ENCODE results near the gene CHST11.

The CHST11 gene

DNA sequence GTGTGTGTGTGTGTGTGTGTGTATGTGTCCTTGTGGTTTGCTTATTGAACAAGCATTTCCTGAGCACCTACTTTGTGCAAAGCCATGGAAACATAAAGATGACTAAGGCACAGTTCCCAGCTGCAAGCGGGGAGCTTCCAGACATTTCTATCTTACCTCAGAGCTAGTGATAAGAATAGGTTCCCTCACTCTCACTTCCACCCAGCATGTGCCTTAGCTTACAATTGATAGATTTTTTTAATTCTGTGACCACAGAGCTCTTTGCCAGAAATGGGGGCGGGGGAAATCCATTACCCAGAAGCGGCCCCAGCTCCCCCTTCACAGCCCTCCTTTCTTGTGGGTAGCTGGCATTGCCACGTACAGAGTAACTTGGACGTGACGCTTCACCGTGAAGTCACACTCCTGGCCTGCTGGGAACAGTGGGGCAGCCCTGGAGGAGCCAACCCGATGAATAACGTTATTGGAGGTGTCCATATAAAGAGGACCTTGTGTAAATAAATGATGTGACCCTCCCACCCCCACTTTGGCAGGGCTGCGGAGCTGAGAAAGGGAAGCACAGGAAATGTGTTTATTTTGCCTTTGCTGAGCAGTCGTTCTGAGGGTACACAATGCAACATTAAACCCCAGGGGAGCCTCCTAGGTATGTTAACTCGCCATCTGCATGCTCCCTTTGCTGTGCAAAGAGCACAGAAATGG is 238.9 kb downstream of the CHST11 start:
- Histone ChIP-seq H3K4me1 (ENCODE audit: control insufficient read depth in 2 of 2, insufficient read depth in 2 of 2, low read length in 2 of 2) (peaks cover 0 to 6% of the 10 kb centered on the region in 2 donors), H3K9ac (ENCODE audit: low read depth in 1 of 2, low read length in 2 of 2) (no peak overlapping the region), H3K36me3 (ENCODE audit: control insufficient read depth in 2 of 2, insufficient read depth in 2 of 2, low read length in 2 of 2) (no peaks in the 10 kb centered on the region), H3K27me3 (ENCODE audit: control insufficient read depth in 2 of 2, insufficient read depth in 2 of 2, low read length in 2 of 2) (no peaks in the 10 kb centered on the region), H3K27ac (ENCODE audit: low read depth in 2 of 2, low read length in 2 of 2) (no peak overlapping the region), H3K4me3 (ENCODE audit: low read length in 2 of 2) (no peak overlapping the region), H3K9me3 (ENCODE audit: control insufficient read depth in 2 of 2, low read length in 2 of 2) (no peaks in the 10 kb centered on the region)

DNA sequence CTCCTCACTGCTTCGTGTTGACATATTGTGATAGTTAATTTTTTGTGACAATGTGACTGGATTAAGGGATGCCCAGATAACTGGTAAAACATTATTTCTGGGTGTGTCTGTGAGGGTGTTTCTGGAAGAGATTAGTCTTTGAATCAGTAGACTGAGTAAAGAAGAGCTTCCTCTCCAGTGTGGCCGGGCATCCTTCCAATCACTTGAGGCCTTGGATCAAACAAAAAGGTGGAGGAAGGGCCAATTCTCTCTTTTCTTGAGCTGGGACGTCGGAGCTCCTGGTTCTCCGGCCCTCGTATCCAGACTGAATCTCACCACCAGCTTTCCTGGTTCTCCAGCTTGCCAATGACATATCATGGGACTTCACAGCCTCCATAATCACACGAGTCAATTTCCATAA is 240.4 kb downstream of the CHST11 start:
- Histone ChIP-seq H3K36me3 (ENCODE audit: control insufficient read depth in 2 of 2, insufficient read depth in 2 of 2, low read length in 2 of 2) (no peaks in the 10 kb centered on the region), H3K27me3 (ENCODE audit: control insufficient read depth in 2 of 2, insufficient read depth in 2 of 2, low read length in 2 of 2) (no peaks in the 10 kb centered on the region), H3K9me3 (ENCODE audit: control insufficient read depth in 2 of 2, low read length in 2 of 2) (no peaks in the 10 kb centered on the region), H3K9ac (ENCODE audit: low read depth in 1 of 2, low read length in 2 of 2) (no peak overlapping the region), H3K4me1 (ENCODE audit: control insufficient read depth in 2 of 2, insufficient read depth in 2 of 2, low read length in 2 of 2) (peaks cover 0 to 6% of the 10 kb centered on the region in 2 donors), H3K27ac (ENCODE audit: low read depth in 2 of 2, low read length in 2 of 2) (no peak overlapping the region), H3K4me3 (ENCODE audit: low read length in 2 of 2) (no peak overlapping the region)

DNA sequence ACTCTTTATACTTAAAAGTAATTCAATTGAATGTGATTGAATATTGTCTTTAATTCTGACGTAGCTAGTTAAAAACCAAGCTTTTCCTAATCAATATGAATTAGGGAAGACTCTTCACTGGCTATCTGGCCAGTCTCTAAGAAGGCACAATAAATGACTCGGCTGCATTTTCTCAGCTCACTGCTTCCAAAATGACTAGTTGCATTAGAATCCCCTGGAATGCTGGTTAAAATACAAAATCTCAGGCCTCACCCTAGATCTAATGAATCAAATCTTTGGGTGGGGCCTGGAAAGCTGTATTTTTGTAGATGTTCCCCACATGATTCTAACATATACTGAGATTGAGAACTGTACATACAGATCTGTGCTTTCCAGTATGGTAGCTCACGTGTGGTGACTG is 242.1 kb downstream of the CHST11 start:
- Histone ChIP-seq H3K9me3 (ENCODE audit: control insufficient read depth in 2 of 2, low read length in 2 of 2) (no peaks in the 10 kb centered on the region), H3K4me3 (ENCODE audit: low read length in 2 of 2) (no peak overlapping the region), H3K4me1 (ENCODE audit: control insufficient read depth in 2 of 2, insufficient read depth in 2 of 2, low read length in 2 of 2) (peaks cover 0 to 6% of the 10 kb centered on the region in 2 donors), H3K27me3 (ENCODE audit: control insufficient read depth in 2 of 2, insufficient read depth in 2 of 2, low read length in 2 of 2) (no peaks in the 10 kb centered on the region), H3K27ac (ENCODE audit: low read depth in 2 of 2, low read length in 2 of 2) (no peak overlapping the region), H3K36me3 (ENCODE audit: control insufficient read depth in 2 of 2, insufficient read depth in 2 of 2, low read length in 2 of 2) (no peaks in the 10 kb centered on the region), H3K9ac (ENCODE audit: low read depth in 1 of 2, low read length in 2 of 2) (no peak overlapping the region)

DNA sequence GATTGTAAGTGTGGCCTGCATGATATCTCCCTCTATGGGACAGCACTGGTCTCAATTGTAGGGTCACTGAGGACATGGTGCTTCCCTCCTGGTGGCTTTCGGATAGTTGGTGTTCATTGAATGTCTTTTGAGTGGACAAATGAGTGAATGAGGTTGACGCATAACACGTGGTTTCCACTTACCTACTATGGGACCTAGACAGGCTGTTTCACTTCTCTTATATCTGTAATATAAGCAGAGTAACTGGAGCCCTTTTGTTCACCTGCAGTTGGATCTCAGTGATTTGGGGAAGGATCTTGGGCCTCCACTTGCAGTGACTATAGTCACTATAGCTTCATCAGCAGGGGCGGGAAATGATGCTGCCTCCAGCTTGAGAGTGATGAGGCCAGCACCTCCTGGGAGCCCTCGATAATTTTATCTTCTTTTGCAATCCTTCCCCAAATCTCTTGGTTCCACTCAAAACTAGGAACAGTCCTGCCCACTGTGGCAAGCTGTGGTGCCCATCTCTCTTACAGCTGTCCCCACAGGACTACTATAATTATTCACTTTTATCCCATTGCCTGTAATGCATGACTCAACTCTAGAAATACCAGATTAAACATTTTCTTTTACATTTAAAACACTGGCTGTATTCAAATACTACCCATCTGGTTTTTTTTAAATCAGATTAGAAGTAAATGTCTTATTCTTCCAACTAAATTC is 242.9 kb downstream of the CHST11 start:
- no peak overlapping the region for H3K27ac ChIP-seq (ENCODE audit: low read depth in 2 of 2, low read length in 2 of 2)
- H3K9me3 ChIP-seq (ENCODE audit: control insufficient read depth in 2 of 2, low read length in 2 of 2) = no peaks in the 10 kb centered on the region
- H3K36me3 ChIP-seq (ENCODE audit: control insufficient read depth in 2 of 2, insufficient read depth in 2 of 2, low read length in 2 of 2) = no peaks in the 10 kb centered on the region
- no peak overlapping the region for H3K9ac ChIP-seq (ENCODE audit: low read depth in 1 of 2, low read length in 2 of 2)
- peaks cover 0 to 6% of the 10 kb centered on the region in 2 donors for H3K4me1 ChIP-seq (ENCODE audit: control insufficient read depth in 2 of 2, insufficient read depth in 2 of 2, low read length in 2 of 2)
- no peak overlapping the region for H3K4me3 ChIP-seq (ENCODE audit: low read length in 2 of 2)
- no peaks in the 10 kb centered on the region for H3K27me3 ChIP-seq (ENCODE audit: control insufficient read depth in 2 of 2, insufficient read depth in 2 of 2, low read length in 2 of 2)

DNA sequence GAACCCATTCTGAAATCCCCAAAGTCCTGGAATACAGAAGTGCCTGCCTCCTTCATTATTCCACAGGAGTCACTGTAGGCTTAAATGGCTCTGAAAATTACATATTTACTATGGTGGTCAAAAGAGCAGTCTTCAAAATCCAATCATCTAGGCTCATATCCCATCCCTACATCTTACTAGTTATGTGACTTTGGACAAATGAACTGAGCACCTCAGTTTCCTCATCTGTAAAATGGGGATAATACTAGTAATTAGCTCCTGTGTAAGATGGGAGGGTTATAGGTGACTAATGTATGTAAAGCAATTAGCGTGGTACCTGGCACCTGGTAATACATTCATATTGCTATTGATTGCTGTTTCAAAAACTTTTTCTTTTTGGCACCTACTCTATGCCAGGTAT is 243.6 kb downstream of the CHST11 start:
- Histone ChIP-seq H3K27me3 (ENCODE audit: control insufficient read depth in 2 of 2, insufficient read depth in 2 of 2, low read length in 2 of 2) (no peaks in the 10 kb centered on the region), H3K36me3 (ENCODE audit: control insufficient read depth in 2 of 2, insufficient read depth in 2 of 2, low read length in 2 of 2) (no peaks in the 10 kb centered on the region), H3K27ac (ENCODE audit: low read depth in 2 of 2, low read length in 2 of 2) (no peak overlapping the region)

DNA sequence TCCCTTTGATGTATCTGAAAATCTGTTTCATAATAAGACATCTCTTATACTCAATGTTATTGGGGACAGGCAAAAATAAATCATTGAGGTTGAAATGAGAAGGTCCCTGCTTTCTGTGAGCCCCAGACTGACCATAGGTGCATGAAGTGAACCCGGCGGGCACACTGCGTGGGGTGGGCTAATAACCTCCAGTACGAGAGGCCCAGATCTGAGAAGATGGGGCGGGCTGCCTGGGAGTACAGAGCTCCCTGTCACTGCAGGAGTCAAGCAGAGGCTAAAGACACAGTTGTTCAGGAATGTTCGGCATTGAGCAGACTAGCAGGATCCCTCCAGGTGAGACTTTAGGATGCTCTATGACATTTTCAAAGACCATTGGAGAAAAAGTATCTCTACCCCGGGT is 244.6 kb downstream of the CHST11 start:
- Histone ChIP-seq H3K9me3 (ENCODE audit: control insufficient read depth in 2 of 2, low read length in 2 of 2) (no peaks in the 10 kb centered on the region), H3K36me3 (ENCODE audit: control insufficient read depth in 2 of 2, insufficient read depth in 2 of 2, low read length in 2 of 2) (no peaks in the 10 kb centered on the region), H3K9ac (ENCODE audit: low read depth in 1 of 2, low read length in 2 of 2) (no peak overlapping the region), H3K27ac (ENCODE audit: low read depth in 2 of 2, low read length in 2 of 2) (no peak overlapping the region), H3K4me3 (ENCODE audit: low read length in 2 of 2) (no peak overlapping the region), H3K4me1 (ENCODE audit: control insufficient read depth in 2 of 2, insufficient read depth in 2 of 2, low read length in 2 of 2) (no peaks in the 10 kb centered on the region), H3K27me3 (ENCODE audit: control insufficient read depth in 2 of 2, insufficient read depth in 2 of 2, low read length in 2 of 2) (no peaks in the 10 kb centered on the region)

More for the DNA sequence above, 243.6 kb downstream of the CHST11 start:
- Histone ChIP-seq H3K4me3 (ENCODE audit: low read length in 2 of 2) (no peak overlapping the region), H3K9ac (ENCODE audit: low read depth in 1 of 2, low read length in 2 of 2) (no peak overlapping the region), H3K4me1 (ENCODE audit: control insufficient read depth in 2 of 2, insufficient read depth in 2 of 2, low read length in 2 of 2) (peaks cover 0 to 6% of the 10 kb centered on the region in 2 donors), H3K9me3 (ENCODE audit: control insufficient read depth in 2 of 2, low read length in 2 of 2) (no peaks in the 10 kb centered on the region)

DNA sequence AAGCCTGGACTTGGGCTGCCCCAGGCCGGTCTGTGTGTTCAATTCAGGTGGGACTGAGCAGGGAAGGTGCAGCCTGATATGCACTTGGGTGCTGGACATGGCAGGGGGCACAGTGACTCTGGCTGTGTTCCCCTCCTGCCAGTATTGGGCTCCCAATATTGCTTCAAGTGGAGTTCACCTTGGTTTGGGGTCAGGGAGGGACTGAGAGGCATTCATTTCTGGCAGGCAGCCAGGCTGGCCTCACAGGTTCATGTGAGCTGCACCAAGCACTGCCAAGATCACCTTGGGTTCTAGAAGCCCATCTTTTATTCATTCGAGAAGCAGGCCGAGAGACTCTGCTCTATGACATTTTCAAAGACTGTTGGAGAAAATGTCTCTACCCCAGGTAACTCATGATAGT is 245.0 kb downstream of the CHST11 start:
- H3K4me3 ChIP-seq (ENCODE audit: low read length in 2 of 2) = no peak overlapping the region
- no peak overlapping the region for H3K27ac ChIP-seq (ENCODE audit: low read depth in 2 of 2, low read length in 2 of 2)
- no peak overlapping the region for H3K9ac ChIP-seq (ENCODE audit: low read depth in 1 of 2, low read length in 2 of 2)
- no peaks in the 10 kb centered on the region for H3K27me3 ChIP-seq (ENCODE audit: control insufficient read depth in 2 of 2, insufficient read depth in 2 of 2, low read length in 2 of 2)
- no peaks in the 10 kb centered on the region for H3K9me3 ChIP-seq (ENCODE audit: control insufficient read depth in 2 of 2, low read length in 2 of 2)
- H3K4me1 ChIP-seq (ENCODE audit: control insufficient read depth in 2 of 2, insufficient read depth in 2 of 2, low read length in 2 of 2) = no peaks in the 10 kb centered on the region
- H3K36me3 ChIP-seq (ENCODE audit: control insufficient read depth in 2 of 2, insufficient read depth in 2 of 2, low read length in 2 of 2) = no peaks in the 10 kb centered on the region

DNA sequence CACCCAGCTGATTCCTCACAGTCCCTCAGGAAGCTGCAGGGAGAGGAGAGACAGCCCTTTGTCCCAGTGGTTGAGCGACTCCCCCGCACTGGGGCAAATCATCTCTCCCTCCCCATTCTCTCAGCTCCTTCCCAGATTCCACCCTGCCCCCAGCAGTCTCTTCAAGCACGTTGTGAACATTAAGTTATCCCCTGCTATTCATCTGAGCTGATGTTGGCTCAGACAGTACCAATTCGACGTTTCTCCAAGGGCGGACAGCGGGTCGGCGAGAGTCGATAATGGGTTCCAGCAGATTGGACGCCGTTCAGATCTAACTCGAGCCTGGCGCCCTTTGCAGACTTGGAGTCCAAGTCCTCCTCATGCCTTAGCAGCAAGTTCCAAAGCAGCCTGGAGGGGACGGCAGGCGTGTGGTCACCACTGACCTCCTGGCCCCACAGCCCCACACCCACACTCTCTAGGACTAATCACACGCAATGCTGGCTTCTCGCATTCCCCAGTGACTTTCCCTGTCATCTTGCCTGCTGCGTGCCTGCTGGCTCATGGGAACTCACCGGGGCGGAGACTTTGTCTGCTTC is 245.9 kb downstream of the CHST11 start:
- Histone ChIP-seq H3K9me3 (ENCODE audit: control insufficient read depth in 2 of 2, low read length in 2 of 2) (no peaks in the 10 kb centered on the region), H3K4me1 (ENCODE audit: control insufficient read depth in 2 of 2, insufficient read depth in 2 of 2, low read length in 2 of 2) (no peaks in the 10 kb centered on the region), H3K27ac (ENCODE audit: low read depth in 2 of 2, low read length in 2 of 2) (no peak overlapping the region), H3K36me3 (ENCODE audit: control insufficient read depth in 2 of 2, insufficient read depth in 2 of 2, low read length in 2 of 2) (no peaks in the 10 kb centered on the region), H3K27me3 (ENCODE audit: control insufficient read depth in 2 of 2, insufficient read depth in 2 of 2, low read length in 2 of 2) (no peaks in the 10 kb centered on the region), H3K4me3 (ENCODE audit: low read length in 2 of 2) (no peak overlapping the region), H3K9ac (ENCODE audit: low read depth in 1 of 2, low read length in 2 of 2) (no peak overlapping the region)

DNA sequence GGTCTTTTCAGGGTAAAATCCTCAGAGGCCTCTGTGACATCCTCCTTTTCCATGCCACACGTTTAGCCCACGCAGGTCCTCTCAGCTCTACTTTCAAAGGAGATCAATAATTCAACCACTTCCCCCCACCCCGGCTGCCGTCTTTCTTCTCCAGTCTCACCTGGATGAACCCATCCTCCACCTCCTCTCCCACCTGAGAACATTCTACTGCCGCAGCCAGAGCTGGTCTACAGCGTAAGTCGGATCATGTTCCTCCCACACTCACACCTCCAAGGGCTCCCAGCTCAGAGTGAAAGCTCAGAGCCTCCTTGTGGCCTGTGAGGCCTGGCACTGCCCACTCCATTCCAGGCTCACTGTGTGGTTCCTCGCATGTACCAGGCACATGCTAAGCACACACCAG is 246.6 kb downstream of the CHST11 start:
- Histone ChIP-seq H3K36me3 (ENCODE audit: control insufficient read depth in 2 of 2, insufficient read depth in 2 of 2, low read length in 2 of 2) (no peaks in the 10 kb centered on the region), H3K4me1 (ENCODE audit: control insufficient read depth in 2 of 2, insufficient read depth in 2 of 2, low read length in 2 of 2) (no peaks in the 10 kb centered on the region), H3K27me3 (ENCODE audit: control insufficient read depth in 2 of 2, insufficient read depth in 2 of 2, low read length in 2 of 2) (no peaks in the 10 kb centered on the region), H3K9ac (ENCODE audit: low read depth in 1 of 2, low read length in 2 of 2) (no peak overlapping the region), H3K27ac (ENCODE audit: low read depth in 2 of 2, low read length in 2 of 2) (no peak overlapping the region), H3K4me3 (ENCODE audit: low read length in 2 of 2) (no peak overlapping the region), H3K9me3 (ENCODE audit: control insufficient read depth in 2 of 2, low read length in 2 of 2) (no peaks in the 10 kb centered on the region)

DNA sequence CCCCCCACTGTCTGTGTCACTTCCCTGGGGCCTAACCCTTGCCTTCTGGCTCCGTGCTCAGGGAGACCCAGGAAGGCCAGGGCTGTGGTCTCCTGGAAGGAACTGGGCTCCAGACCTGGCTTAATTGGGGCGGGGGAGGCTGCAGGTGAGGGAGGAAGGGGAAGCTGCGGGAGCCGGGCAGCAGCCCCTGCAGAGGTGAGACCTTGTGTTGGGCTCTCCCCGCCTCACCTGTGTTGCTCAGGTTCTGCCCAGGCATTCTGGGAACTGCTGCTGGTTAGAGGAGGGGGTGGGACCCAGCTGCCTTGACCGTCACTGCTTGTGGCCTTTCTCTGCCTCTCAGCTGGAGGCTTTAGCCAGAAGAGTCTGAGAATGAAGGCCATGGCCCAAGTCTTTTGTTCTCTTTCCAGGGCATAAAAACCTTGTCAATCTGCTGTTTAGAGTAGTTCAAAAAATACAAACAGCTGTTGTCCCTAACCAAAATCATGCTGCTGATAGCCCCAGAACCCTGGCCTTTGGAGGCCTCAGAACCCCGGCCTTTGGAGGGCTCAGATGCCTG is 247.6 kb downstream of the CHST11 start:
- H3K9me3 ChIP-seq (ENCODE audit: control insufficient read depth in 2 of 2, low read length in 2 of 2) = no peaks in the 10 kb centered on the region
- no peaks in the 10 kb centered on the region for H3K27me3 ChIP-seq (ENCODE audit: control insufficient read depth in 2 of 2, insufficient read depth in 2 of 2, low read length in 2 of 2)
- H3K9ac ChIP-seq (ENCODE audit: low read depth in 1 of 2, low read length in 2 of 2) = no peak overlapping the region
- no peak overlapping the region for H3K4me3 ChIP-seq (ENCODE audit: low read length in 2 of 2)
- H3K4me1 ChIP-seq (ENCODE audit: control insufficient read depth in 2 of 2, insufficient read depth in 2 of 2, low read length in 2 of 2) = no peaks in the 10 kb centered on the region
- no peak overlapping the region for H3K27ac ChIP-seq (ENCODE audit: low read depth in 2 of 2, low read length in 2 of 2)
- H3K36me3 ChIP-seq (ENCODE audit: control insufficient read depth in 2 of 2, insufficient read depth in 2 of 2, low read length in 2 of 2) = no peaks in the 10 kb centered on the region
